Activated T-cell treated with anti-CD3 and anti-CD28 coated beads, Interleukin-2, amount 50 U/mL, for 4 hours (primary cell): Measurements from ENCODE around the gene OCEL1. TPM values are rescaled to one million over a fixed set of nuclear protein-coding genes. Genes with fewer than 3 reads are reported as not detected.
A peak's percentile ranks its signal among the peaks of the same experiment; 100 is the strongest.
"Not testable (repeated sequence)": the region's sequence is repeated elsewhere in the genome, so short reads cannot be mapped to it uniquely, and the experiment has no call there.

Experiments used
- ATAC-seq, 2 donors: fragments of 200-7000 bp; cut with Tn5 transposase; one replicate each; pipeline ENCODE4 v1.10.0; 2021
- DNase-seq: peaks from one replicate; pipeline ENCODE4 v3.0.0-alpha.2; 2020
- H3K27me3 Mint-ChIP-seq: one replicate; pipeline ENCODE4 v1.8.0; 2021; ENCODE audit warnings: low read depth, mixed read lengths
- H3K36me3 Mint-ChIP-seq: one replicate; pipeline ENCODE4 v1.8.0; 2022; ENCODE audit warnings: mixed read lengths; ENCODE audit not compliant: insufficient read depth
- H3K4me1 Mint-ChIP-seq: one replicate; pipeline ENCODE4 v1.8.0; 2021; ENCODE audit warnings: low read depth, mixed read lengths
- H3K4me3 Mint-ChIP-seq: one replicate; pipeline ENCODE4 v1.8.0; 2021; ENCODE audit warnings: mild to moderate bottlenecking, moderate library complexity, mixed read lengths
- H3K9me3 Mint-ChIP-seq: one replicate; pipeline ENCODE4 v1.8.0; 2021; ENCODE audit warnings: mixed read lengths
- total RNA-seq, 3 donors: library from RNA; stranded (reverse); gene quantifications; one replicate each; pipeline ENCODE4 v1.2.1, GENCODE V29; 2021

The OCEL1 gene
- 1 to 10 TPM; 5.0 to 8.0 (median 5.4) TPM for total RNA-seq

GRCh38 chr19:17226002-17226933 is at the start of gene OCEL1:
Gene OCEL1, plus strand, starts transcription at chr19:17226226. Its CDS starts 22 bp downstream, at chr19:17226248.
- Mint-ChIP-seq H3K4me1 (peaks cover 5% of the 10 kb centered on the region), H3K9me3 (no peaks in the 10 kb centered on the region), H3K4me3 (peak within 1 kb of the TSS; percentile 80), H3K36me3 (no peaks in the 10 kb centered on the region), H3K27me3 (no peaks in the 10 kb centered on the region)
- ATAC-seq (peak; percentile 94 to 95), DNase-seq (peak; percentile 95)

GRCh38 chr19:17178291-17178690 is 47.7 kb upstream of the OCEL1 start:
- Mint-ChIP-seq H3K4me1 (peaks cover 4% of the 10 kb centered on the region), H3K36me3 (peaks cover 18% of the 10 kb centered on the region), H3K9me3 (no peaks in the 10 kb centered on the region), H3K4me3 (no peak overlapping the region), H3K27me3 (no peaks in the 10 kb centered on the region)
- DNase-seq (no peak), ATAC-seq (no peak)

- no peak overlapping the region for H3K4me3 Mint-ChIP-seq
- H3K36me3 Mint-ChIP-seq, result peaks cover 15% of the 10 kb centered on the region
- H3K27me3 Mint-ChIP-seq, result no peaks in the 10 kb centered on the region
- no peak for DNase-seq
- ATAC-seq, result no peak
- H3K4me1 Mint-ChIP-seq, result peaks cover 20% of the 10 kb centered on the region
- H3K9me3 Mint-ChIP-seq, result no peaks in the 10 kb centered on the region
Measured at GRCh38 chr19:17180997-17181702, 44.9 kb upstream of the OCEL1 start.

- H3K4me1 Mint-ChIP-seq, result peaks cover 20% of the 10 kb centered on the region
Measured at GRCh38 chr19:17183271-17183761, 42.7 kb upstream of the OCEL1 start.

GRCh38 chr19:17183858-17184321 is 42.1 kb upstream of the OCEL1 start:
- Mint-ChIP-seq H3K27me3 (no peaks in the 10 kb centered on the region), H3K9me3 (no peaks in the 10 kb centered on the region), H3K36me3 (peaks cover 11% of the 10 kb centered on the region), H3K4me3 (peak overlapping the region; percentile 82), H3K4me1 (peaks cover 20% of the 10 kb centered on the region)
- DNase-seq (no peak), ATAC-seq (peak; percentile 65 to 66)

More at GRCh38 chr19:17183271-17183761, 42.7 kb upstream of the OCEL1 start:
- peaks cover 9% of the 10 kb centered on the region for H3K36me3 Mint-ChIP-seq
- H3K9me3 Mint-ChIP-seq, result no peaks in the 10 kb centered on the region
- peak overlapping the region; percentile 82 for H3K4me3 Mint-ChIP-seq
- ATAC-seq (peak; percentile 26 to 42), DNase-seq (no peak)
- no peaks in the 10 kb centered on the region for H3K27me3 Mint-ChIP-seq

- Mint-ChIP-seq H3K9me3 (no peaks in the 10 kb centered on the region), H3K27me3 (no peaks in the 10 kb centered on the region), H3K4me3 (peak overlapping the region; percentile 82), H3K36me3 (peaks cover 14% of the 10 kb centered on the region), H3K4me1 (peaks cover 20% of the 10 kb centered on the region)
- peak; percentile 39 for DNase-seq
- ATAC-seq, result peak; percentile 82 to 84
Measured at GRCh38 chr19:17184371-17184841, 41.6 kb upstream of the OCEL1 start.

- Mint-ChIP-seq H3K36me3 (peaks cover 12% of the 10 kb centered on the region), H3K9me3 (no peaks in the 10 kb centered on the region), H3K4me3 (no peak overlapping the region), H3K27me3 (no peaks in the 10 kb centered on the region), H3K4me1 (peaks cover 20% of the 10 kb centered on the region)
- ATAC-seq, result no peak
- DNase-seq, result no peak
Measured at GRCh38 chr19:17185590-17185989, 40.4 kb upstream of the OCEL1 start.

GRCh38 chr19:17191736-17192135 is 34.3 kb upstream of the OCEL1 start:
- peaks cover 29% of the 10 kb centered on the region for H3K36me3 Mint-ChIP-seq

GRCh38 chr19:17192751-17193150 is 33.3 kb upstream of the OCEL1 start:
- ATAC-seq (no peak), DNase-seq (no peak)
- no peaks in the 10 kb centered on the region for H3K4me1 Mint-ChIP-seq
- no peaks in the 10 kb centered on the region for H3K9me3 Mint-ChIP-seq
- H3K4me3 Mint-ChIP-seq, result no peak overlapping the region
- peaks cover 33% of the 10 kb centered on the region for H3K36me3 Mint-ChIP-seq
- no peaks in the 10 kb centered on the region for H3K27me3 Mint-ChIP-seq

More at GRCh38 chr19:17191736-17192135, 34.3 kb upstream of the OCEL1 start:
- H3K4me1 Mint-ChIP-seq, H3K27me3 Mint-ChIP-seq, ATAC-seq, DNase-seq, H3K9me3 Mint-ChIP-seq, H3K4me3 Mint-ChIP-seq: not testable (repeated sequence)

GRCh38 chr19:17194608-17195007 is 31.4 kb upstream of the OCEL1 start:
- Mint-ChIP-seq H3K9me3 (no peaks in the 10 kb centered on the region), H3K36me3 (peaks cover 35% of the 10 kb centered on the region), H3K4me3 (no peak overlapping the region), H3K4me1 (no peaks in the 10 kb centered on the region), H3K27me3 (no peaks in the 10 kb centered on the region)
- ATAC-seq, result no peak
- DNase-seq, result no peak

GRCh38 chr19:17195106-17195505 is 30.9 kb upstream of the OCEL1 start:
- H3K9me3 Mint-ChIP-seq, result no peaks in the 10 kb centered on the region
- no peak overlapping the region for H3K4me3 Mint-ChIP-seq
- no peaks in the 10 kb centered on the region for H3K27me3 Mint-ChIP-seq
- H3K4me1 Mint-ChIP-seq, result no peaks in the 10 kb centered on the region
- DNase-seq (no peak), ATAC-seq (no peak)
- peaks cover 38% of the 10 kb centered on the region for H3K36me3 Mint-ChIP-seq

- Mint-ChIP-seq H3K9me3 (no peaks in the 10 kb centered on the region), H3K4me1 (no peaks in the 10 kb centered on the region), H3K27me3 (no peaks in the 10 kb centered on the region), H3K4me3 (no peak overlapping the region), H3K36me3 (peaks cover 42% of the 10 kb centered on the region)
- DNase-seq, result no peak
- no peak for ATAC-seq
Measured at GRCh38 chr19:17196610-17197009, 29.4 kb upstream of the OCEL1 start.

GRCh38 chr19:17197666-17198065 is 28.4 kb upstream of the OCEL1 start:
- Mint-ChIP-seq H3K36me3 (peaks cover 52% of the 10 kb centered on the region), H3K27me3 (no peaks in the 10 kb centered on the region), H3K4me3 (no peak overlapping the region), H3K9me3 (no peaks in the 10 kb centered on the region), H3K4me1 (no peaks in the 10 kb centered on the region)
- DNase-seq, result no peak
- ATAC-seq, result no peak

GRCh38 chr19:17200408-17201079 is 25.5 kb upstream of the OCEL1 start:
- Mint-ChIP-seq H3K4me3 (no peak overlapping the region), H3K36me3 (peaks cover 48% of the 10 kb centered on the region), H3K9me3 (no peaks in the 10 kb centered on the region), H3K27me3 (no peaks in the 10 kb centered on the region), H3K4me1 (no peaks in the 10 kb centered on the region)
- DNase-seq (no peak), ATAC-seq (no peak)
